H1 (cell line): ENCODE results near the gene CDKN2B-AS1. TPM values are rescaled to one million over a fixed set of nuclear protein-coding genes. Genes with fewer than 3 reads are reported as not detected.

Experiments
- CBX8 ChIP-seq: fragments of 300-800, 300-1000 bp; sonication (generic); IDR thresholded peaks from 2 replicates; pipeline ENCODE4 v1.7.1; 2016; ENCODE audit warnings: low read depth, low read length, borderline replicate concordance
- NRF1 ChIP-seq: IDR thresholded peaks from 2 replicates; pipeline ENCODE4 v1.6.1; 2011; ENCODE audit warnings: mild to moderate bottlenecking, low read depth, low read length, improper control_type of control experiment
- TAF7 ChIP-seq: optimal IDR thresholded peaks from 2 replicates; pipeline ENCODE3; 2011; ENCODE audit warnings: low read depth, mild to moderate bottlenecking, inconsistent platforms, low read length, moderate library complexity, borderline replicate concordance
- polyA plus RNA-seq, 7 experiments: library from polyadenylated mRNA; depleted of rRNA in 3 of 7; stranded (reverse) in 5 of 7; unstranded in 2 of 7; fragments of >200 nt in 5 of 7; fragments of 200-250 nt in 2 of 7; gene quantifications; 1 replicate in 5 of 7; 2 replicates in 1 of 7; 4 replicates in 1 of 7; pipeline versions ENCODE4 v1.2.1 to v1.2.3, GENCODE V29; 2011 to 2013; ENCODE audit warnings: missing spikeins in 2 of 7, mixed read lengths in 2 of 7
- total RNA-seq: library from RNA; stranded (reverse); fragmentation: NEBNext Ultra II Directional; extraction: Animal tissue kit (Norgen Biotek cat#: 25700); gene quantifications from 2 replicates; pipeline ENCODE4 v1.2.1, GENCODE V29; 2021
- TF ChIP-seq, protein P1 (sequence below): IDR thresholded peaks from 2 replicates; pipeline ENCODE4 v1.6.1; 2012; ENCODE audit warnings: inconsistent platforms
- TF ChIP-seq, protein P2 (sequence below): IDR thresholded peaks from 2 replicates; pipeline ENCODE4 v1.6.1; 2012; ENCODE audit warnings: inconsistent platforms

Gene CDKN2B-AS1
- total and polyA plus RNA-seq, 2 of the 8 experiments (the other 6 are each of a cell fraction or from before 2014, with no cell fraction given), result not detected

DNA sequence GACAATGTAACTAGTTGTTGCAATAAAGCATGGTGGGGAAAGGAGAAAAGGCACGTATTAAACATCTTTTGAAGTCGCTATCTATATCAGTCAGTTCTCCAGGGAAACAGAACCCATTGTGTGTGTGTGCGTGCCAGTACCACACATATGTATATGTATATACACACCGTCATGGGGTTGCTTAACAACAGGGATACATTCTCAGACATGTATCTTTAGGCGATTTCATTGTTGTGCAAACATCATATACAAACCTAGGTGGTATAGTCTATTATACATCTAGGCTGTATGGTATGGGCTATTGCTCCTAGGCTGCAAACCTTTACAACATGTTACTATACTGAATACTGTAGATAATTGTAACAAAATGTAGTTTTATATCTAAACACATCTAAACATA lies 2.3 kb downstream of the CDKN2B-AS1 start (continued):
- TF ChIP-seq, protein P1, sequence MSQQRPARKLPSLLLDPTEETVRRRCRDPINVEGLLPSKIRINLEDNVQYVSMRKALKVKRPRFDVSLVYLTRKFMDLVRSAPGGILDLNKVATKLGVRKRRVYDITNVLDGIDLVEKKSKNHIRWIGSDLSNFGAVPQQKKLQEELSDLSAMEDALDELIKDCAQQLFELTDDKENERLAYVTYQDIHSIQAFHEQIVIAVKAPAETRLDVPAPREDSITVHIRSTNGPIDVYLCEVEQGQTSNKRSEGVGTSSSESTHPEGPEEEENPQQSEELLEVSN, result no peak
- no peak for TF ChIP-seq TAF7
- no peak for TF ChIP-seq NRF1
- TF ChIP-seq, protein P2, sequence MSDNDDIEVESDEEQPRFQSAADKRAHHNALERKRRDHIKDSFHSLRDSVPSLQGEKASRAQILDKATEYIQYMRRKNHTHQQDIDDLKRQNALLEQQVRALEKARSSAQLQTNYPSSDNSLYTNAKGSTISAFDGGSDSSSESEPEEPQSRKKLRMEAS, result no peak
- TF ChIP-seq CBX8, result no peak
